Embryonic facial prominence (tissue), 1 donor: Measurements from ENCODE around the gene APC2.

Experiments used
- DNase-seq: peaks from one replicate; pipeline ENCODE4 v3.0.0-alpha.2; 2016; ENCODE audit errors: extremely low spot score

Gene APC2

GRCh38 chr19:1481224-1481892, 31.4 kb downstream of the APC2 start:
- no peak for DNase-seq

GRCh38 chr19:1481893-1482360, 32.0 kb downstream of the APC2 start:
- DNase-seq, result no peak

- DNase-seq, result no peak
Measured at GRCh38 chr19:1482361-1483130, 32.6 kb downstream of the APC2 start.

GRCh38 chr19:1483131-1483978, 33.4 kb downstream of the APC2 start:
- no peak for DNase-seq

GRCh38 chr19:1483979-1484428, 34.1 kb downstream of the APC2 start:
- DNase-seq, result no peak

GRCh38 chr19:1486720-1487575, 37.0 kb downstream of the APC2 start:
- DNase-seq, result no peak

- no peak for DNase-seq
Measured at GRCh38 chr19:1487576-1488281, 37.8 kb downstream of the APC2 start.

GRCh38 chr19:1488282-1488601, 38.3 kb downstream of the APC2 start:
- no peak for DNase-seq

GRCh38 chr19:1489463-1490310, 39.8 kb downstream of the APC2 start:
- no peak for DNase-seq

- peak; percentile 97 for DNase-seq
Measured at GRCh38 chr19:1490311-1491113, 40.6 kb downstream of the APC2 start, which contains the start of gene PCSK4. Gene PCSK4, minus strand, starts transcription at chr19:1490350. Its CDS starts 4 bp downstream, at chr19:1490346.

GRCh38 chr19:1491114-1491848, 41.4 kb downstream of the APC2 start, which contains the start of gene REEP6:
Gene REEP6, plus strand, starts transcription at chr19:1491181. Its CDS starts 89 bp downstream, at chr19:1491270.
- DNase-seq, result no peak

GRCh38 chr19:1491849-1492170, 41.9 kb downstream of the APC2 start:
- DNase-seq, result no peak

- DNase-seq, result no peak
Measured at GRCh38 chr19:1492474-1493006, 42.6 kb downstream of the APC2 start.

- DNase-seq, result no peak
Measured at GRCh38 chr19:1494115-1494815, 44.3 kb downstream of the APC2 start.

- DNase-seq, result no peak
Measured at GRCh38 chr19:1495051-1495798, 45.3 kb downstream of the APC2 start.
